Fibroblast of villous mesenchyme (primary cell): ENCODE data around the gene STRN4. TPM values are rescaled to one million over a fixed set of nuclear protein-coding genes. Genes with fewer than 3 reads are reported as not detected.

Source experiments
- DNase-seq: peaks from one replicate; pipeline ENCODE4 v3.0.0-alpha.2; 2010; ENCODE audit warnings: low read depth
- H3K4me3 ChIP-seq: 2 replicates; pipeline ENCODE4 v1.5.1; 2011; ENCODE audit warnings: low read depth, mild to moderate bottlenecking, low read length
- total RNA-seq: library from RNA; depleted of rRNA; stranded (reverse); fragments of >200 nt; gene quantifications from 2 replicates; pipeline ENCODE4 v1.2.3, GENCODE V29; 2012
- TF ChIP-seq, protein P1 (sequence below): IDR thresholded peaks from 2 replicates; pipeline ENCODE4 v1.5.1; 2012; ENCODE audit warnings: low read depth, mild to moderate bottlenecking, low read length; ENCODE audit not compliant: insufficient read depth

Gene STRN4
- total RNA-seq, 1 donor = 66.5 TPM

DNA sequence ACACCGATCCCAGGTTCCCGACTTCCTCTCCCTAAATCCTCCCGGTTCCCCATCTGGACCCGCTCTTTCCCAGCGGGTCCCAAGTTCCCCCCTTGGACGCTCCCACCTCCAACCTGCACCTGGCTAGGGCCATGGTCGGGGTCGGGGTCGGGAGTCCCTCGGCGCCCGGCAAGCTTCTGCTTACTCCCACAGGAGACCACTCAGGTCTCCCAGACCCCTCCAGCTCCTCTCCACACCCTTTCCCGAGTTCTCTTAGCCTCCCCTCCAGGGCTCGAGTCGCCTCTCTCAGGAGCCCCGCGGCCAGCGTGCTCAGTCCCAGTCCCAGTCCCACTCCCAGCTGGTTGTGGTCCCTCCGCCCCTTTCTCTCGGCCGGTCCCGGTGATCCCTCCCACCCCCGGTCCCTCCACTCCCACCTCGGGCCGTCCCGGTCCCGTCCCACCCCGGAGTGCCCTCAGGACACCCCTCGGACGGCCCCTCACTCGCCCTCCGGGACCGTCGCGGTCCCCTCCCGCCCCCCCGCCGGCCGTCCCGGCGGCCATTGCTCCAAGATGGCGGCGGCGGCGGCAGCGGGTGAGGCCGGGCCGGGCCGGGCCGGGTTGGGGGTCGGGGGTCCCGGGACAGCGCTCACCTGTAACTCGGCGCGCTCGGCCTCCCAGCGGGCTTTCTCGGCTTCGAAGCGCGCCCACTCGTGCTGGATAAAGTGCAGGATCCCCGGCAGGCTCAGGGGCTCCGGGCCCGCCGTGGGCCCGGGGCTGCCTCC lies 549 bp downstream of the STRN4 start, which contains the start of gene FKRP:
TSS of gene FKRP (plus strand) at position 537 of the 760 bp plus-strand sequence. CDS start 9,394 bp downstream, outside the sequence.
- TF ChIP-seq, protein P1, sequence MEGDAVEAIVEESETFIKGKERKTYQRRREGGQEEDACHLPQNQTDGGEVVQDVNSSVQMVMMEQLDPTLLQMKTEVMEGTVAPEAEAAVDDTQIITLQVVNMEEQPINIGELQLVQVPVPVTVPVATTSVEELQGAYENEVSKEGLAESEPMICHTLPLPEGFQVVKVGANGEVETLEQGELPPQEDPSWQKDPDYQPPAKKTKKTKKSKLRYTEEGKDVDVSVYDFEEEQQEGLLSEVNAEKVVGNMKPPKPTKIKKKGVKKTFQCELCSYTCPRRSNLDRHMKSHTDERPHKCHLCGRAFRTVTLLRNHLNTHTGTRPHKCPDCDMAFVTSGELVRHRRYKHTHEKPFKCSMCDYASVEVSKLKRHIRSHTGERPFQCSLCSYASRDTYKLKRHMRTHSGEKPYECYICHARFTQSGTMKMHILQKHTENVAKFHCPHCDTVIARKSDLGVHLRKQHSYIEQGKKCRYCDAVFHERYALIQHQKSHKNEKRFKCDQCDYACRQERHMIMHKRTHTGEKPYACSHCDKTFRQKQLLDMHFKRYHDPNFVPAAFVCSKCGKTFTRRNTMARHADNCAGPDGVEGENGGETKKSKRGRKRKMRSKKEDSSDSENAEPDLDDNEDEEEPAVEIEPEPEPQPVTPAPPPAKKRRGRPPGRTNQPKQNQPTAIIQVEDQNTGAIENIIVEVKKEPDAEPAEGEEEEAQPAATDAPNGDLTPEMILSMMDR = no peak
- DNase-seq = no peak
- H3K4me3 ChIP-seq = peak within 1 kb of the TSS; percentile 86

DNA sequence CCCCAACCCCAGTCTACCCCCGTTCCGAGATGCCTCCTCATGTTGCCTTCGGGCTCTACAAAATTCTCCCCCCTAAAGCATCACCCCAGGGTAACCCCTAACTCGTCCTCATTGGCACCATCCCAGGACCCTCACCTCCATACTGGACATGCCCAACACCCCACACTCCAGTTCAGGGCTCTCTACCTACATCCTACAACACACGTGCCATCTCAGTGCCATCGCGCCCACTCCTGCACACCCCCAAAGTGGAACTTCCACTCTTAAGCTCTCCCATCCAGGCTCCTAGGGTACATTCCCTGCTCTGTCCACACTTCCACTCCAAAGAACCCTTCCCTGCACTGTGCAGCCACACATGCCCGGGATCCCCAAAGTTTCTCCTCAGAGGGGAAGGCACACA lies 1.2 kb downstream of the STRN4 start:
- TF ChIP-seq, protein P1 = no peak
- DNase-seq = no peak
- peak overlapping the region; percentile 86 for H3K4me3 ChIP-seq

DNA sequence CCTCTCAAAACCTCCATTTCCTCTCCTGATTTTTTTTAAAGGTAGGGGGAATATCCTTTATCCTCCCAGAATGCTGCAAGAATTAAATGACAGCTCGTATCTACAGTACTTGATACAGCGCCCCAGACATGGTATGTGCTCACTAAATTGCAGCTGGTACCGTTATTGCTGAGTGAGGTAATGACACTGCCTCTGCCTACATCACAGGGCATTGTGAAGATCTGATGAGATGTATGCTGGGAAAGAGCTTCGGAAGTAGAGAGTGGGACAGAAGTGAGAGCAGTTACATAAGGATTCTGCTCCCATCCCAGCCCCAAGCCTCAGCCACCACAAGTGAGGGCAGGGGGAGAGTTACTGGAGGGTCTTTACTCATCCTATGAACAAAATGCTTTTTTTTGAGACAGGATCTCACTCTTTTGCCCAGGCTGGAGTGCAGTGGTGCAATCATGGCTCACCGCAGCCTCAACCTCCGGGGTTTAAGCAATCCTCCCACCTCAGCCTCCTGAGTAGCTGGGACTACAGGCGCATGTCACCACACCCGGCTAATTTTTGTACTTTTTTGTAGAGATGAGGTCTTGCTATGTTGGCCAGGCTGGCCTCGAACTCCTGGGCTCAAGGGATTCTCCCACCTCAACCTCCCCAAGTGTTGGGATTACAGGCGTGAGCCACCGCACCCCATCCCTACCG lies 2.1 kb downstream of the STRN4 start:
- H3K4me3 ChIP-seq = peak overlapping the region; percentile 86
- TF ChIP-seq, protein P1 = no peak

DNA sequence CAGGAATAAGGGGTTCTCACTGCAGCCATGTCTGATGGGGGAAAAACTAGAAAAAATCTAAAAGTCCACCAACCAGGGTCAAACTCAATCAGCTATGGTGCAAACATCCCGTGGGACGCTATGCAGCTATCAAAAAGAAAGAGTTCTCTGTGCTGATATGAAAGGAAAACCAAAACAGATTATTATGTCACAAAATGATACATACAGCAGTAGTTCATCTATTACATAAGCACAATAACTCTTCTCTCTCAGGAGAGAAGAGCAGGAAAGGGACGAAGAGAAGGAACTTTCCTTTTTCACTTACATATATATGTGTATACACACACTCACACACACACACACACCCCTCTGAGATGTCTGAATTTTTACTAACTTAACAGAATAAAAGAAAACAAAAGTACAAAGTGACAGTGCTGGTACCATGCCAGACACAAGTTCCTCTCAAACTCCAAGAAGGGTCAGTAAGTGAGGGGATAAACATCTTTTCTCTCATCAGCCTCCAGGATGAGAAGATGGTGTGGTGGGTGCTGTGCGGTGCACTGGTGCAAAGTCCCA lies 3.2 kb downstream of the STRN4 start:
- no peak for DNase-seq
- TF ChIP-seq, protein P1 = no peak
- no peak overlapping the region for H3K4me3 ChIP-seq

More for the DNA sequence above, 2.1 kb downstream of the STRN4 start:
- DNase-seq = no peak

DNA sequence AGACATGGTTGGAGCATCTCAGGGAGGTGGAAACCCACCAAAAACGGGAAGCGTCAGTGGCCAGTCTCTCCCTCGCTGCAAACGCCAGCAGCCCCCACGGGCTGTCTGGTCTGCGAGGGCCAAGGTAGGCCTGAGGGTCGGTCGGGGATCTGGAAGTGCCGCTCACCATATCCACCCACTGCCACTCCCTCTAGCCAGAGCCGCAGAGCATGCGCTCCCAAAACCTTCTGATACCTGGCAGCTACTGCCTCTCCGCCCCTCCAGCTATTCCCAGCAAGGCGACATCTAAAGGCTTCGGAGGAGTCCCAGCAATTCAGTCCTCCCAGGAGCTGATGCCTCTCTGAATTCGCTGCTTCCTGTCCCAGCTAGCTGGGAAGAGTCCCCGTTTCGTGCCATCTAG lies 4.8 kb downstream of the STRN4 start:
- TF ChIP-seq, protein P1 = no peak
- no peak overlapping the region for H3K4me3 ChIP-seq
- no peak for DNase-seq

DNA sequence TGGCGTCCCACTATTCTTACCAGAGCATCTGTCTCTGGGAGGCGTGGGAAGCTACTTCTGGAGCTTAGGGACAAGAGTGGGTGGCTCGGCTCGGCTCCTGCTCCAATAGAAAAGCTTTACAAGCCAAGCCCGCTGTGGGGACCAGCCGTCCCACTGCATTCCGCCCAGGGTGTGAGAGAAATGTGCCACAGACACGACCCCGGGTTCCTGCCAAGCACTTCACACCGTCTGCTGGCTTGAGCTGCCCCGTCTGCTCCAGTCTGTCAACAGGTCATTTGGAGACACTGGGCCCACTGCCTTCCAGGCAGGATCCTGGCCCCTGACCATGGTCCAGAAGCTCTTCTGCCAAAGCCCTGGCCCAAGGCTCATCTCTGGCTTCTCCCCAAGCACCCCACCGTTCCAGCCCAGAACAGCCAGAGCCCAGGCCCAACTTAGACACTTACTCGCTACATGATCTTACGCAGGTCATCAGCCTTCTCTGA lies 6.9 kb downstream of the STRN4 start:
- TF ChIP-seq, protein P1 = no peak
- DNase-seq = no peak

More for the DNA sequence above, 6.9 kb downstream of the STRN4 start:
- no peak overlapping the region for H3K4me3 ChIP-seq
